Measurements from ENCODE around the gene CLINT1.

- TF ChIP-seq, protein P1, sequence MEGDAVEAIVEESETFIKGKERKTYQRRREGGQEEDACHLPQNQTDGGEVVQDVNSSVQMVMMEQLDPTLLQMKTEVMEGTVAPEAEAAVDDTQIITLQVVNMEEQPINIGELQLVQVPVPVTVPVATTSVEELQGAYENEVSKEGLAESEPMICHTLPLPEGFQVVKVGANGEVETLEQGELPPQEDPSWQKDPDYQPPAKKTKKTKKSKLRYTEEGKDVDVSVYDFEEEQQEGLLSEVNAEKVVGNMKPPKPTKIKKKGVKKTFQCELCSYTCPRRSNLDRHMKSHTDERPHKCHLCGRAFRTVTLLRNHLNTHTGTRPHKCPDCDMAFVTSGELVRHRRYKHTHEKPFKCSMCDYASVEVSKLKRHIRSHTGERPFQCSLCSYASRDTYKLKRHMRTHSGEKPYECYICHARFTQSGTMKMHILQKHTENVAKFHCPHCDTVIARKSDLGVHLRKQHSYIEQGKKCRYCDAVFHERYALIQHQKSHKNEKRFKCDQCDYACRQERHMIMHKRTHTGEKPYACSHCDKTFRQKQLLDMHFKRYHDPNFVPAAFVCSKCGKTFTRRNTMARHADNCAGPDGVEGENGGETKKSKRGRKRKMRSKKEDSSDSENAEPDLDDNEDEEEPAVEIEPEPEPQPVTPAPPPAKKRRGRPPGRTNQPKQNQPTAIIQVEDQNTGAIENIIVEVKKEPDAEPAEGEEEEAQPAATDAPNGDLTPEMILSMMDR (IDR thresholded peaks at IDR 0.05): no peak
- no peak for TF ChIP-seq POLR2A (IDR thresholded peaks at IDR 0.05)
These were observed 36.9 kb downstream of the CLINT1 start for GRCh38 chr5:157821822-157822622.

All from adrenal gland (tissue), 5 donors.